Osteocyte (in vitro differentiated cells): ENCODE data around the gene RAC2. TPM values are rescaled to one million over a fixed set of nuclear protein-coding genes. Genes with fewer than 3 reads are reported as not detected.
"Not testable (repeated sequence)": the region's sequence is repeated elsewhere in the genome, so short reads cannot be mapped to it uniquely, and the experiment has no call there.

Experiments used
- DNase-seq: peaks from one replicate; pipeline ENCODE4 v3.0.0; 2021; ENCODE audit warnings: mixed read lengths; ENCODE audit not compliant: unreplicated experiment; ENCODE audit errors: extremely low spot score
- H3K27ac Mint-ChIP-seq: one replicate; pipeline ENCODE4 v1.8.0; 2021; ENCODE audit warnings: mild to moderate bottlenecking, mixed read lengths; ENCODE audit not compliant: unreplicated experiment
- H3K27me3 Mint-ChIP-seq: one replicate; pipeline ENCODE4 v1.8.0; 2021; ENCODE audit warnings: mixed read lengths; ENCODE audit not compliant: unreplicated experiment
- H3K36me3 Mint-ChIP-seq: one replicate; pipeline ENCODE4 v1.8.0; 2021; ENCODE audit warnings: mixed read lengths; ENCODE audit not compliant: unreplicated experiment
- H3K4me1 Mint-ChIP-seq: one replicate; pipeline ENCODE4 v1.8.0; 2021; ENCODE audit warnings: mixed read lengths; ENCODE audit not compliant: unreplicated experiment
- H3K4me3 Mint-ChIP-seq: one replicate; pipeline ENCODE4 v1.8.0; 2021; ENCODE audit warnings: mild to moderate bottlenecking, moderate library complexity, mixed read lengths; ENCODE audit not compliant: unreplicated experiment
- H3K9me3 Mint-ChIP-seq: one replicate; pipeline ENCODE4 v1.8.0; 2021; ENCODE audit warnings: mixed read lengths; ENCODE audit not compliant: unreplicated experiment
- CTCF ChIP-seq: fragments of 200-600 bp; sonication (generic); IDR thresholded peaks from 2 replicates; pipeline ENCODE4 v1.5.0; 2021; ENCODE audit warnings: antibody characterized with exemption, mild to moderate bottlenecking, moderate library complexity
- total RNA-seq: library from RNA; stranded (reverse); gene quantifications from 2 replicates; pipeline ENCODE4 v1.2.1, GENCODE V29; 2021

Gene RAC2
- total RNA-seq, 1 donor from 2014 or later = not detected

GRCh38 chr22:37233751-37234631 is 10.1 kb downstream of the RAC2 start:
- no peaks in the 10 kb centered on the region for H3K9me3 Mint-ChIP-seq
- no peak overlapping the region for H3K4me3 Mint-ChIP-seq
- H3K27me3 Mint-ChIP-seq = peaks cover 10% of the 10 kb centered on the region
- no peak overlapping the region for H3K27ac Mint-ChIP-seq
- no peak for DNase-seq
- peaks cover 14% of the 10 kb centered on the region for H3K4me1 Mint-ChIP-seq
- no peak for TF ChIP-seq CTCF
- no peaks in the 10 kb centered on the region for H3K36me3 Mint-ChIP-seq

DNA sequence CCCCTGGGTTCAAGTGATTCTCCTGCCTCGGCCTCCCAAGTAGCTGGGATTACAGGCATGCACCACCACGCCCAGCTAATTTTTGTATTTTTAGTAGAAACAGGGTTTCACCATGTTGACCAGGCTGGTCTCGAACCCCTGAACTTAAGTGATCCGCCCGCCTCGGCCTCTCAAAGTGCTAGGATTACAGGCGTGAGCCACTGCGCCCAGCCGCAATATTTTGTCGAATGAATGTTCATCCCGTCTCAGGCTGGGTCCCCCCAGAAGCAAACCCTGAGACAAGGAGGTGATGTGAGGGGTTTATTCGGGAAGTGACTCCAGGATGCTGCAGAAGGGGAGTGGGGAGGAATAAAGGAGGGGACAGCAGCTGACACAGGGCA is 10.7 kb downstream of the RAC2 start:
- H3K4me1 Mint-ChIP-seq = peaks cover 21% of the 10 kb centered on the region
- not testable (repeated sequence) for H3K27me3 Mint-ChIP-seq, H3K27ac Mint-ChIP-seq, H3K9me3 Mint-ChIP-seq, H3K4me3 Mint-ChIP-seq, H3K36me3 Mint-ChIP-seq, DNase-seq

GRCh38 chr22:37232140-37232998 is 11.7 kb downstream of the RAC2 start:
- H3K27me3 Mint-ChIP-seq = peaks cover 5% of the 10 kb centered on the region
- DNase-seq = no peak
- no peaks in the 10 kb centered on the region for H3K9me3 Mint-ChIP-seq

DNA sequence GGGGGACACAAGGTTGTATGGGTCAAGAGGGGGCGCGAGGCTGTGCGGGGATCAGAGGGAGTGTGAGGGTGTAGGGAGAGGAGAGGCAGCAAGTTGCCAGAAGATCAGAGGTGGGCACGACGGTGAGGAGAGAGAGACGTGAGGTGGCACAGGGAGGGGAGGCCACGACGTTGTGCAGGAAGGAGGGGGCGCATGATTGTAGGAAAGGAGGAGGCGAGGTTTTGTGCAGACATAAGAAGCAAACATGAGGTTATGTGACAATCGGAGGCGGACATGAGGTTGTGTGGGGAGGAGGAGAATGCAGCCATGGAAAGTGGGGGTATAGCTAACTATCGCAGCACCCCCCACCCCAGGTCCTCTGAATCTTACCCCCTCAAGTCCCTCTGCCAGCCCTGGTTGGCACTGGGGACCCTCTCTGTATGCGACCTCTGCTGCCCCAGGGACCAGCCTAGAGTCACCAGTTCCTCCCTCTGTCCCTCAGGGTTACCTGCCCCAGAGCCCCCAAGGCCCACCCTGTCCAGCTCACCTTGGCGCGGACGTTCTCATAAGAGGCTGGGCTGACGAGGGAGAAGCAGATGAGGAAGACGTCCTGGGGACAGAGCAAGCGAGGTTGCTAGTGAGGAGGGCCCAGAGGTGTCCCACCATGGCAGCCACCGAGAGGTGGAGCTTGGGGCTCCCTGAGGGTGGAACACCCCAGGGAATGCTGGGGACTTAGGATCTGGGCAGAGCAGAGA is 12.5 kb downstream of the RAC2 start:
- no peak for TF ChIP-seq CTCF
- no peak overlapping the region for H3K4me3 Mint-ChIP-seq
- no peak overlapping the region for H3K27ac Mint-ChIP-seq
- no peaks in the 10 kb centered on the region for H3K9me3 Mint-ChIP-seq
- DNase-seq = no peak
- H3K4me1 Mint-ChIP-seq = peaks cover 24% of the 10 kb centered on the region
- peaks cover 5% of the 10 kb centered on the region for H3K27me3 Mint-ChIP-seq
- H3K36me3 Mint-ChIP-seq = no peaks in the 10 kb centered on the region

More at GRCh38 chr22:37232140-37232998, 11.7 kb downstream of the RAC2 start:
- H3K4me3 Mint-ChIP-seq = no peak overlapping the region
- H3K27ac Mint-ChIP-seq = no peak overlapping the region
- TF ChIP-seq CTCF = no peak
- no peaks in the 10 kb centered on the region for H3K36me3 Mint-ChIP-seq
- H3K4me1 Mint-ChIP-seq = peaks cover 26% of the 10 kb centered on the region

- Mint-ChIP-seq H3K27me3 (peaks cover 8% of the 10 kb centered on the region), H3K4me1 (peaks cover 24% of the 10 kb centered on the region), H3K4me3 (no peak overlapping the region), H3K27ac (no peak overlapping the region), H3K9me3 (no peaks in the 10 kb centered on the region), H3K36me3 (no peaks in the 10 kb centered on the region)
- TF ChIP-seq CTCF = no peak
- DNase-seq = no peak
Observed at GRCh38 chr22:37230673-37231405, 13.2 kb downstream of the RAC2 start.
